Measurements from ENCODE around the gene SOS2. TPM values are rescaled to one million over a fixed set of nuclear protein-coding genes. Genes with fewer than 3 reads are reported as not detected.

SOS2 gene
- total and polyA plus RNA-seq, 7 donors: 19.4 to 55.1 (median 45.0) TPM

GRCh38 chr14:50087341-50088116, 143.8 kb downstream of the SOS2 start:
- no peak for TF ChIP-seq CTCF (IDR thresholded peaks at IDR 0.05)
- no peak for DNase-seq
- WGBS, 3 donors: 48 to 68% (median 61%) methylated on average over 1 of the region's 1 CpG
- H3K9me3 ChIP-seq: no peaks in the 10 kb centered on the region
- no peak overlapping the region for H3K4me3 ChIP-seq
- ATAC-seq: no peak
- H3K4me1 ChIP-seq: no peaks in the 10 kb centered on the region
- intact Hi-C loops (cut with DNase I): no loop called here
- no peak overlapping the region for H3K27ac ChIP-seq
- H3K36me3 ChIP-seq (ENCODE audit: insufficient read depth in 1 of 2, low read depth in 1 of 2): peaks cover 0 to 23% of the 10 kb centered on the region in 2 donors
- H3K27me3 ChIP-seq (ENCODE audit: insufficient read depth in 3 of 3, low read length in 2 of 3): no peaks in the 10 kb centered on the region

- Histone ChIP-seq H3K27ac (no peak overlapping the region), H3K9me3 (no peaks in the 10 kb centered on the region), H3K27me3 (ENCODE audit: insufficient read depth in 3 of 3, low read length in 2 of 3) (no peaks in the 10 kb centered on the region), H3K36me3 (ENCODE audit: insufficient read depth in 1 of 2, low read depth in 1 of 2) (peaks cover 0 to 14% of the 10 kb centered on the region in 2 donors), H3K4me3 (no peak overlapping the region), H3K4me1 (no peaks in the 10 kb centered on the region)
- ATAC-seq (no peak), DNase-seq (no peak)
- intact Hi-C loops (cut with DNase I): no loop called here
- TF ChIP-seq CTCF (IDR thresholded peaks at IDR 0.05): no peak
- 90 to 93% (median 91%) methylated on average over 2 of the region's 2 CpGs for WGBS, 3 donors
These were observed 145.1 kb downstream of the SOS2 start for GRCh38 chr14:50086321-50086711.

GRCh38 chr14:50085570-50086320, 145.6 kb downstream of the SOS2 start:
- intact Hi-C loops (cut with DNase I): no loop called here
- no peaks in the 10 kb centered on the region for H3K4me1 ChIP-seq
- no peaks in the 10 kb centered on the region for H3K9me3 ChIP-seq
- no peak for ATAC-seq
- WGBS, 3 donors: 82 to 85% (median 82%) methylated on average over 10 of the region's 10 CpGs
- TF ChIP-seq CTCF (IDR thresholded peaks at IDR 0.05): no peak
- H3K27me3 ChIP-seq (ENCODE audit: insufficient read depth in 3 of 3, low read length in 2 of 3): no peaks in the 10 kb centered on the region
- H3K4me3 ChIP-seq: no peak overlapping the region
- no peak for DNase-seq
- peaks cover 0 to 14% of the 10 kb centered on the region in 2 donors for H3K36me3 ChIP-seq (ENCODE audit: insufficient read depth in 1 of 2, low read depth in 1 of 2)
- no peak overlapping the region for H3K27ac ChIP-seq

- H3K4me3 ChIP-seq: no peak overlapping the region
- TF ChIP-seq CTCF (IDR thresholded peaks at IDR 0.05): no peak
- intact Hi-C loops (cut with DNase I): no loop called here
- no peak for DNase-seq
- peaks cover 0 to 14% of the 10 kb centered on the region in 2 donors for H3K36me3 ChIP-seq (ENCODE audit: insufficient read depth in 1 of 2, low read depth in 1 of 2)
- no peaks in the 10 kb centered on the region for H3K4me1 ChIP-seq
- H3K27me3 ChIP-seq (ENCODE audit: insufficient read depth in 3 of 3, low read length in 2 of 3): no peaks in the 10 kb centered on the region
- no peak for ATAC-seq
- H3K9me3 ChIP-seq: no peaks in the 10 kb centered on the region
- H3K27ac ChIP-seq: no peak overlapping the region
- WGBS, 3 donors: 90 to 93% (median 92%) methylated on average over 3 of the region's 3 CpGs
These were observed 146.7 kb downstream of the SOS2 start for GRCh38 chr14:50084666-50085065.

Measured in psoas muscle (tissue), 8 donors.